Peyer's patch (tissue), 4 donors: ENCODE results near the gene CRHR2.

ENCODE experiments used
- CTCF ChIP-seq, 6 experiments: fragments of 450-650 bp in 4 of 6; fragments of 200-600 bp in 2 of 6; sonication (generic) in 1 of 6; IDR thresholded peaks; one replicate each; pipeline ENCODE4 v1.5.1; 2017 to 2019; ENCODE audit warnings: antibody characterized with exemption in 6 of 6, mild to moderate bottlenecking in 3 of 6, moderate library complexity in 1 of 6
- POLR2A ChIP-seq, 2 donors: fragments of 450-650 bp; IDR thresholded peaks; one replicate each; pipeline ENCODE4 v1.5.1; 2017; ENCODE audit warnings: antibody characterized with exemption in 2 of 2, mild to moderate bottlenecking in 2 of 2, moderate library complexity in 2 of 2

- TF ChIP-seq POLR2A (IDR thresholded peaks at IDR 0.05) (no peak), CTCF (IDR thresholded peaks at IDR 0.05) (no peak)
Measured at GRCh38 chr7:30721211-30721610, 39.0 kb upstream of the CRHR2 start.
